ENCODE data around the gene SYT17.

The SYT17 gene

GRCh38 chr16:19137201-19138128, 30.6 kb upstream of the SYT17 start:
- in situ Hi-C loops (cut with MboI; ENCODE audit: low sequenced_read_pairs), result no loop called here

DNA sequence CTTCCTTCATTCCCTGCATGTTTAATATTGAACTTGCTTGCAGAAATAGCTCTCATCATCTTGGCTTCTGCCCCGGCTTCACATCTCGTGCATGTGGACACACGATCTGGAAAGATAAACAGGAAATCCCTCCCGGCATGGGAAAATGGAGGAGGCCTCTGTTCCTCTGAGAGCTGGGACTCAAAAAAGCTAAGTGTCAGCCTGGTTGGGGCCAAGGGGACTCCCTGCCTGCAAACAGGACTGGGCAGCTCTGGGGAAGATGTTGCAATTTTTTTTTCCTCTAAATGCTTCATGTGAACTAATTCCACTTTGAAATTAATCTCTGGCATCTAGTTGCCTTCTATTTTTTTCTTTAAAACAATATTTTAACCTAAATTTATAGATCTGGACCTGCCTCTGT, 29.4 kb upstream of the SYT17 start:
- in situ Hi-C loops (cut with MboI; ENCODE audit: low sequenced_read_pairs), result no loop called here

DNA sequence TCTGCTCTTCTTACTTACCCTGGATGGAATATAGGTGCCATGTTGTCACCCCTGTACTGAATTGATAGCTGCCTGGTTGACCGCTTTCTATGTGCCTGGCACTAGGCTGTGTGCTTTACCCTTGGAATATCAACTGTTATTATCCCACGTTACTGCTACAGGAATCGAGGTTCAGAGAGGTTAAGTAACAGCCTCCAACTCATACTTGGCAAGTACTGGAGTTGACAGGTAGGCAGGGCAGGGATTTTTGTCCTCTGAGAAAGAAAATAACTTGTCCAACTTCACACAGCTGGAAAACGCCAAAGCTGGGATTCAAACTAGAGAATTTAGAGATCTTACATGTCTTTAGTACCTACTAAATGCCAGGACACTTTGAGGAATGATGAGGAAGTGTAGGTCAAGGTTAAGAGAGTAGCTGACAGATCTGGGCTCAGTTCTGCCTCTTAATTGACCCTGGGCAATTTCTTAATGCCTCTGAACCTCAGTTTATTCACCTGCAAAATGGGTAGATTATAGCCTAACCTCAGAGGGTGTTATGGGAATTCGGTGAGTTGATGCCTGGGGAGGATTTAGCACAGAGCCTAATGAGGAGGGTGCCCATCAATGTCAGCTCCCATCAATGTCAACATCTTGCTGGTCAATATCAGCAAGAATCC, 28.5 kb upstream of the SYT17 start:
- in situ Hi-C loops (cut with MboI; ENCODE audit: low sequenced_read_pairs), result no loop called here

- in situ Hi-C loops (cut with MboI; ENCODE audit: low sequenced_read_pairs), result no loop called here
These were observed 27.6 kb upstream of the SYT17 start for GRCh38 chr16:19140396-19140795.

DNA sequence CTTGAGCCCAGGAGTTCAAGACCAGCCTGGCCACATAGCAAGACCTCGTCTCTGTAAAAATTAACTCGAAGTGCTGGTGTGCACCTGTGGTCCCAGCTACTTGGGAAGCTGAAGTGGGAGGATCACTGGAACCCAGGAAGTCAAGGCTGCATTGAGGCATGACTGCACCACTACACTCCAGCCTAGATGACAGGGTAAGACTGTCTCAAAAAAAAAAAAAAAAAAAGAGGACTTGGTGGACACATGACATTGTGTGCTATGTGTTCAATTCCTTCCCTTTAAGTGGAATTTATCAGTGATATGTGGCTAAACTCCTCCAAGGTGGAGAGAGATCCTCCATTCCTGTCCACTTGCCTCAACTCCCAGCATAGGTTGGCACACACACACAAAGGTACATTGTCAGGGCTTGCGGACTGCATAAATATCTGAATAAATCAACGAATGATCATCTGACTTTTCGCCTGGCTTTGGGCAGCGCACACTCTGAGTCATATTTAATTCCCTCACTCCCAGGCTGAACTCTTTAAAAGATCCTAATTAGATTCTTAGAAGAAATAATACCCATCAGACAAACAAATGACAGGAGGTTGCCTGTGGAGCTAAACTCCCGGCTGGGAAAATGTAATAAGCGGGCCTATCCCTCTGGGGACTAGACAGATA, 25.0 kb upstream of the SYT17 start:
- in situ Hi-C loops (cut with MboI; ENCODE audit: low sequenced_read_pairs), result no loop called here

DNA sequence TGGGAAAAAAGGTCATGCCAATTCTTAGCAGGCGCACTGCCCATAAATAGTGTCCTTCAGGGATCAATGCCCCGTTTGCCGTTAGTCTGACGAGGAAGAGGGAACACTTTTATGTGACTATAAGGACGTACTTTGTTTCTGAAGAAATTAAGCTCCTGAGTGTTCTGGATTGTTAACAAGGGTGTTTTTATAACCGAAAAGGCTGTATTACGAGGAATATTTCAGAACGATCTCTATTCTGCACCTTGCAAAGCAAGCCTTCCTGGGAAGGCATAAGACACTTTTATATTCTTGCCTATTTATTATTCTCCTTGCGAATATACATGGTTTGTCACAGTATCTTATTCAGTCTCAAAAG, 24.5 kb upstream of the SYT17 start:
- in situ Hi-C loops (cut with MboI; ENCODE audit: low sequenced_read_pairs), result no loop called here

DNA sequence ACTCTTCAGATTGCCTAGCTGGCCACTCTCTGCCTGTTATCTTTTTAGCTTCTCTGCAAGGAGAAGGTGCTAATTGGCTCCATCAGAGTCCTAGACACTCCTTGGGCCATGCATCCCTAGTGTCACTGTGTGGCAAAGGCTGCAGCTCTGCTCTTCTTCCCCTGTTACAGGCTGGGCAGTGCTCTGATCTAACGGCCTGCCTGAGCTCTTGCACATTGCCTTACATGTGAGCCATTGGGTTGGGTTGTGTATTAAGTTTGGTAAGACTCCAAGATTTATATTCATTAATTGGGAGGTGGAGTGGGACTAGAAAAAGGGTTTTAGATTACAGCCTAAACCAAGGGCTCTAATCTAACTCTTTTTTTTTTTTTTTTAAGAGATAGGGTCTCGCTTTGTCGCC, 23.0 kb upstream of the SYT17 start:
- in situ Hi-C loops (cut with MboI; ENCODE audit: low sequenced_read_pairs), result no loop called here

- in situ Hi-C loops (cut with MboI; ENCODE audit: low sequenced_read_pairs), result no loop called here
These were observed 20.9 kb upstream of the SYT17 start for GRCh38 chr16:19147126-19147525.

- in situ Hi-C loops (cut with MboI; ENCODE audit: low sequenced_read_pairs), result no loop called here
These were observed 20.4 kb upstream of the SYT17 start for GRCh38 chr16:19147627-19148026.

- in situ Hi-C loops (cut with MboI; ENCODE audit: low sequenced_read_pairs), result no loop called here
These were observed 19.9 kb upstream of the SYT17 start for GRCh38 chr16:19148189-19148588.

- in situ Hi-C loops (cut with MboI; ENCODE audit: low sequenced_read_pairs), result no loop called here
These were observed 16.7 kb upstream of the SYT17 start for GRCh38 chr16:19151310-19151709.

GRCh38 chr16:19152042-19152441, 16.0 kb upstream of the SYT17 start:
- in situ Hi-C loops (cut with MboI; ENCODE audit: low sequenced_read_pairs), result no loop called here

DNA sequence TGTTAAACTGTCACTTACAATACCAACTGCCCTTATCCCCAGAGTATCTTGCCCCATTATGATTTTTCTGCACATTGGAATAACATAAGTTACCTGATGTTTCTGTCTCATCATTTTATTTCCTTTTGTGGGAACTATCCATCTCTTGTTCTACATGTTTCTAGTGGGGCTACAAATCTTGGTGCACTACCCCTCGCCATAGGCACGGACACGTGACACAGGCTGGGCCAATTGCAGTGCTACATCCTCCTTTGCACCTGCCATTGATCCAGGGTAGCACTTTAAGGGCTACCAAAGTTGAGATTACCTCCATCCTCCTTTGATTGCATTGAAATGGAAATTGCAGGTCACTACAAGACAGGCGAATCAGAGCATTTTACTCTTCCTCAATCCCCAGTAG, 14.2 kb upstream of the SYT17 start:
- in situ Hi-C loops (cut with MboI; ENCODE audit: low sequenced_read_pairs), result no loop called here

- in situ Hi-C loops (cut with MboI; ENCODE audit: low sequenced_read_pairs), result no loop called here
These were observed 6.0 kb upstream of the SYT17 start for GRCh38 chr16:19162085-19162484.

GRCh38 chr16:19163215-19163614, 4.8 kb upstream of the SYT17 start:
- in situ Hi-C loops (cut with MboI; ENCODE audit: low sequenced_read_pairs), result no loop called here

DNA sequence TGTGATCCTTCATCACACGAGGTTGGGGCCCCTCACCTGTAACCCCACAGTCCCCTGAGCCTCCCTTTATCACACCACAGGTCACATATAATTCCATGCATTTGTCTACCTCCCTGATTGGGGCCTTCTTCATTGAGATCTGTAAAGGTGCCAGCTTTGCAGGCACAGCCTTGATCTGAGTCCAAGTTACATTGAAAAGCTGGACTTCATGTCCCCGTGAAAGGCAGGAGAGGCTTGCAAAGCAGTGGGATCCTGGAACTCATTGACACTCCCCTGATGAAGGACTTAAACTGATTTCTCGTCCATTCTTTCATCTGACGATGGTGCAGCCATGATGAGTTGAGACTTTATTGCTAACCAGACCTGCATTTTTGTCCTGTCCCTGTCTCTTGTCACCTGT, 3.8 kb upstream of the SYT17 start:
- in situ Hi-C loops (cut with MboI; ENCODE audit: low sequenced_read_pairs), result no loop called here

GRCh38 chr16:19165101-19165500, 2.9 kb upstream of the SYT17 start:
- in situ Hi-C loops (cut with MboI; ENCODE audit: low sequenced_read_pairs), result no loop called here

DNA sequence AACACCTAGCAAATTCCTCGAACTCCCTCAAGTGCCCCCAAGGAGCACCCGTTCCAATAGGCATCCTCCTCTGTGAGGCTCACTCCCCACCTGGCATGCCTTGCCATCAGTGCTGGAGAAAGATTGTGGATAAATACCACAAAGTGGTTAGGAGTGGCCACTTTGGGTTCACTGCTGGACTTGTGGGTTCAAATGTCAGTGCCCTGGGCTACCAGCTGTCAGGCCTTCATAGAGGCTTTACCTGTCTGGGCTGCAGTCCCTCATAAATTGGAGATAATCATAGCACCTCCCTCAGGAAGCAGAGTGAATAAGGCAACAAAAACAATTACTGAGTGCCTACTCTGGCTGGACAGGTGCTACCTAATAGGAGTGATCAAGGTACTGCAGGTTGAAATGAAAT, 1.5 kb upstream of the SYT17 start:
- in situ Hi-C loops (cut with MboI; ENCODE audit: low sequenced_read_pairs), result no loop called here

- in situ Hi-C loops (cut with MboI; ENCODE audit: low sequenced_read_pairs), result no loop called here
These were observed 486 bp downstream of the SYT17 start for GRCh38 chr16:19168371-19169081.

- in situ Hi-C loops (cut with MboI; ENCODE audit: low sequenced_read_pairs), result no loop called here
These were observed 1.1 kb downstream of the SYT17 start for GRCh38 chr16:19169082-19169639.

- in situ Hi-C loops (cut with MboI; ENCODE audit: low sequenced_read_pairs), result no loop called here
These were observed 2.1 kb downstream of the SYT17 start for GRCh38 chr16:19170043-19170655.
